Measurements from ENCODE around the gene CPA2. TPM values are rescaled to one million over a fixed set of nuclear protein-coding genes. Genes with fewer than 3 reads are reported as not detected.

The CPA2 gene
- total RNA-seq, 1 donor from 2014 or later = 0.54 TPM

GRCh38 chr7:130276796-130277762, 10.4 kb downstream of the CPA2 start:
- no peaks in the 10 kb centered on the region for H3K36me3 Mint-ChIP-seq
- H3K4me1 Mint-ChIP-seq = peaks cover 78% of the 10 kb centered on the region
- peak overlapping the region; percentile 92 for H3K27ac Mint-ChIP-seq
- no peaks in the 10 kb centered on the region for H3K27me3 Mint-ChIP-seq (ENCODE audit: low read depth)
- no peaks in the 10 kb centered on the region for H3K9me3 Mint-ChIP-seq
- DNase-seq (ENCODE audit: low spot score in 2 of 2, unreplicated experiment in 2 of 2) = no peak
- H3K4me3 Mint-ChIP-seq = no peak overlapping the region
- TF ChIP-seq CTCF (IDR thresholded peaks at IDR 0.05; ENCODE audit: unreplicated experiment) = no peak

- Mint-ChIP-seq H3K4me1 (peaks cover 69% of the 10 kb centered on the region), H3K9me3 (no peaks in the 10 kb centered on the region), H3K36me3 (no peaks in the 10 kb centered on the region), H3K4me3 (no peak overlapping the region), H3K27me3 (ENCODE audit: low read depth) (no peaks in the 10 kb centered on the region), H3K27ac (peak overlapping the region; percentile 92)
- peak in 1 of 2 experiments; percentile 57 for DNase-seq (ENCODE audit: low spot score in 2 of 2, unreplicated experiment in 2 of 2)
- peak; percentile 38 for TF ChIP-seq CTCF (IDR thresholded peaks at IDR 0.05; ENCODE audit: unreplicated experiment)
Observed at GRCh38 chr7:130277763-130278643, 11.3 kb downstream of the CPA2 start.

- Mint-ChIP-seq H3K4me3 (no peak overlapping the region), H3K27ac (peak overlapping the region; percentile 92), H3K27me3 (ENCODE audit: low read depth) (no peaks in the 10 kb centered on the region), H3K9me3 (peaks cover 4% of the 10 kb centered on the region), H3K4me1 (peaks cover 60% of the 10 kb centered on the region), H3K36me3 (no peaks in the 10 kb centered on the region)
- TF ChIP-seq CTCF (IDR thresholded peaks at IDR 0.05; ENCODE audit: unreplicated experiment) = no peak
- no peak for DNase-seq (ENCODE audit: low spot score in 2 of 2, unreplicated experiment in 2 of 2)
Observed at GRCh38 chr7:130278860-130279259, 12.2 kb downstream of the CPA2 start.

- no peak for DNase-seq (ENCODE audit: low spot score in 2 of 2, unreplicated experiment in 2 of 2)
- H3K27me3 Mint-ChIP-seq (ENCODE audit: low read depth) = no peaks in the 10 kb centered on the region
- peaks cover 8% of the 10 kb centered on the region for H3K9me3 Mint-ChIP-seq
- no peak for TF ChIP-seq CTCF (IDR thresholded peaks at IDR 0.05; ENCODE audit: unreplicated experiment)
- no peaks in the 10 kb centered on the region for H3K36me3 Mint-ChIP-seq
- peak overlapping the region; percentile 92 for H3K27ac Mint-ChIP-seq
- peaks cover 56% of the 10 kb centered on the region for H3K4me1 Mint-ChIP-seq
- no peak overlapping the region for H3K4me3 Mint-ChIP-seq
Observed at GRCh38 chr7:130279286-130279685, 12.6 kb downstream of the CPA2 start.

GRCh38 chr7:130279906-130280305, 13.2 kb downstream of the CPA2 start:
- H3K27me3 Mint-ChIP-seq (ENCODE audit: low read depth) = no peaks in the 10 kb centered on the region
- no peak overlapping the region for H3K4me3 Mint-ChIP-seq
- DNase-seq (ENCODE audit: low spot score in 2 of 2, unreplicated experiment in 2 of 2) = no peak
- no peak for TF ChIP-seq CTCF (IDR thresholded peaks at IDR 0.05; ENCODE audit: unreplicated experiment)
- peaks cover 52% of the 10 kb centered on the region for H3K4me1 Mint-ChIP-seq
- peaks cover 11% of the 10 kb centered on the region for H3K9me3 Mint-ChIP-seq
- peaks cover under 1% of the 10 kb centered on the region for H3K36me3 Mint-ChIP-seq
- H3K27ac Mint-ChIP-seq = peak overlapping the region; percentile 47
